NCI-H1105 treated with DMSO at 0.1 percent for 48 hours (cell line): Measurements from ENCODE around the gene ANO8.
"Not testable (repeated sequence)": the region's sequence is repeated elsewhere in the genome, so short reads cannot be mapped to it uniquely, and the experiment has no call there.

Experiments
- DNase-seq: peaks from one replicate; lab custom pipeline; 2025; lab: John Stamatoyannopoulos, UW

The ANO8 gene

DNA sequence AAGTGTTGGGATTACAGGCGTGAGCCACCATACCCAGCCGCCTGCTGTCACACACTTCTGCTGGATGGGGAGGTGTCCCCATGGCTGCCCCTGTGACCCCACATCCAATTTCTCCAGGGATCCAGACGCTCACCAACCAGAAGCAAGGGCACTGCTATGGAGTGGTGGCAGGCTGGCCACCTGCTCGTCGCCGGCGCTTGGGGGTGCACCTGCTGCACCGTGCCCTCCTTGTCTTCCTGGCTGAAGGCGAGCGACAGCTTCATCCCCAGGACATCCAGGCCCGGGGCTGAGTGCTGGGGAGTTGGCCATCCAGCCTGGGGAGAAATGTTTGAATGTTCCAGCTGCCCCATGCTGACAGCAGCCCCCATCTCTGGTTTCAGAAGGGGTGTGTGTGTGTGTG, 48.4 kb downstream of the ANO8 start:
- DNase-seq: no peak

DNA sequence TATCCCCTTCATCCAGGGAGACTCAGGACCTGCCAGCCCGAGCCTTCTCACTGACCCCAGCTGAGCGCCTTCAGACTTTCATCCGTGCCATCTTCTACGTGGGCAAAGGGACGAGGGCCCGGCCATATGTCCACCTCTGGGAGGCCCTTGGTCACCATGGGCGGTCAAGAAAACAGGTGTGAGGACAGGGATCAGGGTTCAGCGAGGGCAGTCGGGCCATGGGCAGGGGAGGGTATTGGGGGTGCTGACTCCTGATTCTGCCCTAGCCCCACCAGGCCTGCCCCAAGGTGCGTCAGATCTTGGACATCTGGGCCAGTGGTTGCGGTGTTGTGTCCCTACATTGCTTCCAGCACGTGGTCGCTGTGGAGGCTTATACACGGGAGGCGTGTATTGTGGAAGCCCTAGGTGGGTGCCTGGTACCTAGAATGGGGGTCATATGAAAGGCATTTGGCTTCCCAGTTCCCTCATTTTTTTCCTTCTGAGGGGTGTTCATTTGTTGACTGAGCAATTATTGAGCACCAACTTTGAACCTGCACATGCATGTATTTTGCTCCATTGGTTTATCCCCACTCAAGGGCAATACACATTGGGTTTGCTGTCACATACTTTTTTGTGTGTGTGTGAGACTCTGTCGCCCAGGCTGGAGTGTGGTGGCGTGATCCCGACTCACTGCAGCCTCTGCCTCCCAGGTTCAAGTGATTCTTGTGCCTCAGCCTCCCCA, 49.1 kb downstream of the ANO8 start:
- DNase-seq: no peak

DNA sequence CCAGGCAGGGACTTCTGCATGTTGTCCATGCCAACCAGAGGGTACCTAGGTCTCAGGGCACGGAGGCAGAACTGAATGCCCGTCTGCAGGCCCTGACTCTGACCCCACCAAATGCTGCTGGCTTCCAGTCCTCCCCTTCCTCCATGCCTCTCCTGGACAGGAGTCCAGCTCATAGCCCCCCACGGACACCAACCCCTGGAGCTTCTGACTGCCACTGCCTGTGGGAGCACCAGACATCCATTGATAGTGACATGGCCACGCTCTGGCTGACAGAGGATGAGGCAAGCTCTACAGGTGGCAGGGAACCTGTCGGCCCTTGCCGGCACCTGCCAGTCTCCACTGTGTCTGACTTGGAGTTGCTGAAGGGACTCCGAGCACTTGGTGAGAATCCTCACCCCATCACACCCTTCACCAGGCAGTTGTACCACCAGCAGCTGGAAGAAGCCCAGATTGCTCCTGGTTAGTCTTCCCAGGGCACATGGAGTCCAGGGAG, 51.1 kb downstream of the ANO8 start:
- no peak for DNase-seq

DNA sequence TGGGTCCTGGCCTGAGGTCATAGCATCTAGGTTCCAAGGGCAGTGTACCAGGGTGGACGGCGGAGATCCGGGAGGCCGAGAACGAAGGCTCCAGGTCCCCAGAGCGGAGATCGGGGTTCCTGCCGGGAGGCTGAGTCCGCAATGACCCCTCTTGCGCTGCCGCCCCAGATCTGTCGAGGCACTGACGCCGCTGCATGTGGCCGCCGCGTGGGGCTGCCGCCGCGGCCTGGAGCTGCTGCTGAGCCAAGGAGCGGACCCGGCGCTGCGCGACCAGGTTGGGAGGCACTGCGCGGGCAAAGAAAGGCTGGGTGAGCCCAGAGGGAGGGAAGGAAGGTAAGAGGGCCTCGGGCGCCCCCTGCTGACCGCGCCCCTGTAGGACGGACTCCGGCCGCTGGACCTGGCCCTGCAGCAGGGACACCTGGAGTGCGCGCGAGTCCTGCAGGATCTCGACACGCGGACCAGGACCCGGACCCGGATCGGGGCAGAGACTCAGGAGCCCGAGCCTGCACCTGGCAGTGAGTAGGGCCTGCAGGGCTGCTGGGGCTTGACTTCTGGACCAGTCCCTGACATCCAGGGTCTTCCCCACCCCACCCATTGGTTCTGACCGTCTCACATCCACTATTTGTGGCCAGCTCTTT, 52.0 kb downstream of the ANO8 start:
- DNase-seq: peak; percentile 87

DNA sequence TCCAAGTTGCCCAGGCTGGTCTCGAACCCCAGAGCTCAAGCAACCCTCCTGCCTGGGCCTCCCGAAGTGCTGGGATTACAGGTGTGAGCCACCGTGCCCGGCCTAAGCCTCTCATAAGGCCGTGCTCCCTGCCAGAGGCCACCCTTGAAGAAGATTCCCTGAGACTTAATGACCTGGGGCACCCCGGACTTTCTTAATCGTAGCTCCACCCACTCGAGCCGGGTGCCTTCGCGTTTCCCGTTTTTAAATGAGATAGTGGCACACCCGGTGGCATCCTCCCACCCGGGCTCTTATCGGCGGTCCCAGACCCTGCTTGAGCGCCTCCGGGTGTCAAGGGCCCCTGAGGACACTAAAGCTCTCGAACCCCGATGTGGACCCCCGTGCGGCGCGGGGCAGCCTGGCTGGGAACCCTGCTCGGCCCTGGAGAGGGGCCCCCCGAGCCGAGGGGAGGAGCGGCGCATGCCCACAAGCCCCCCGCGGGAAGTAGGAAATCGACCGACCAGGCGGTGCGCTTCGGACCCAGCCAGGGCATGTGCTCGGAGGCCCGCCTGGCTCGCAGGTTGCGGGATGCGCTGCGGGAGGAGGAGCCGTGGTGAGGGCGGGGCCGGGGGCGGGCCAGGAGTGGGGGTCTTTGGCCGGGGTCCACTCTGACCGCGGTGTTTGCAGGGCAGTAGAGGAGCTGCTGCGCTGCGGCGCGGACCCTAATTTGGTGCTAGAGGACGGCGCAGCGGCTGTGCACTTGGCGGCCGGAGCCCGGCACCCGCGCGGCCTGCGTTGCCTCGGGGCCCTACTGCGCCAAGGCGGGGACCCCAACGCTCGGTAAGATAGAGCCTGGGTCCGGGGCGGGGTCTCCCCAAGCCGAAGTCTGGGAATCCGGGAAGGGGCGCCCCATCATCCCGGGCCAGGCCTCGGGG, 53.0 kb downstream of the ANO8 start, which contains the start of gene ANKLE1:
TSS of gene ANKLE1 (plus strand) at position 511 of the 914 bp plus-strand sequence. CDS start at position 531, 20 bp downstream.
- peak; percentile 2 for DNase-seq

DNA sequence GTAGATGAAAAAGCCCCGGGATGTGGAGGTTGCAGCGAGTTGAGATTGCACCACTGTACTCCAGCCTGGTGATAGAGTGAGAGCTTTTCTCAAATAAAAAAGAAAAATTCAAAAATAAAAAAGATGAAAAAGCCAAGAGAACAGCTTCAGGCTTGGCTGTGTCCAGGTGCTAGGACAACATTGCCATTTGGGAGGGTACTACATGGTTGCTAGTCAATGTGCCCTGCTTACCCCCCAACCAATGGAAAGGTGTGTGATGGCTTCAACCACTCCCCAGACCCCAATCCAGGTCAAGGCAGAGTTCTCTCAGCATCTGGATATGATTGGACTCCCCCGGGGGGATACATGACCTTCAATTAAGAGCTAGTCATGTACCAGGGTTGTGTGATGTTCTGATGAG, 55.2 kb downstream of the ANO8 start:
- no peak for DNase-seq

DNA sequence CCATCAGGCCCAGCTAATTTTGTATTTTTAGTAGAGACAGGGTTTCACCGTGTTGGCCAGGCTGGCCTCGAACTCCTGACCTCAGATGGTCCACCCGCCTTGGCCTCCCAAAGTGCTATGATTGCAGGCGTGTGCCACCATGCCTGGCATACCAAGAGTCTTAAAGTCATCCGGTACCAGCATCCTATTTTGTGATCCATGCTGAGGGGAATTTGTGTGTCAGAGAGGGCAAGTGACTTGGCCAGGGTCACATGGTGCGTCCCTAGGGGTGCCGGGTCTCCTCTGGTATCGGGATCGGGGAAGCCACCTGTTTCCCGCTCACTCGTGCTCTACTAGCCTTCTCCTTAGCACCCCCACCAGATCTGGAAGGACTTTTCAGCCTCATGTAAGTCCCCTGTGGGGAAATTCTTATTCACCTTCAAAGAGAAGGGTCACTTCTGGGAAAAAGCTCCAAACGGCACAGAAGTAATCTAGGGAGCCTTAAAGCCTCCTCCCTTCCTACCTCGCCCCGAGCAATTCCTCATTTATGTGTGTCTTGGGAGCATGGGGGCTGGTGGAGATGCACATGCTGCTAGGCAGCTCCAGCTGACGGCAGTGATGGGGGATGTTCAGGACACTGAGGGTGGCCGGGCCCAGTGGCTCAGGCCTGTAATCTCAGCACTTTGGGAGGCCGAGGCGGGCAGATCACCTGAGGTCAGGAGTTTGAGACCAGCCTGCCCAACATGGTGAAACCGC, 59.0 kb downstream of the ANO8 start:
- no peak for DNase-seq

DNA sequence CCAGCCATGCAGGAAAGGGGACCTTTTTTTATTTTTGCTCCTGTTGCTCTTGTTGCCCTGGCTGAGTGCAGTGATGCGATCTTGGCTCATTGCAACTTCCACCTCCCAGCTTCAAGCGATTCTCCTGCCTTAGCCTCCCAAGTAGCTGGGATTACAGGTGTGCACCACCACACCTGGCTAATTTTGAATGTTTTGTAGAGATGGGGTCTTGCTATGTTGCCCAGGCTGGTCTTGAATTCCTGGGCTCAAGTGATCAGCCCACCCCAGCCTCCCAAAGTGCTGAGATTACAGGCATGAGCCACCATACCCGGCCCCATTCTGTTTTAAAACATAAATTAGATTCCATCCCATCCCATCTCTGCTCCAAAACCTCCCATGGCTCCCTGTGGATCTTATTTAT, 59.8 kb downstream of the ANO8 start:
- DNase-seq: not testable (repeated sequence)
